Smooth muscle cell (in vitro differentiated cells): Measurements from ENCODE around the gene GAGE10. TPM values are rescaled to one million over a fixed set of nuclear protein-coding genes. Genes with fewer than 3 reads are reported as not detected.

ENCODE experiments used
- DNase-seq: peaks from one replicate; lab custom pipeline; 2025; ENCODE audit not compliant: unreplicated experiment; lab: John Stamatoyannopoulos, UW
- H2AFZ ChIP-seq: fragments of 200-600 bp; sonication (generic); 2 replicates; pipeline ENCODE4 v1.6.0; 2016; ENCODE audit warnings: antibody characterized with exemption, low read depth, mild to moderate bottlenecking
- H3F3A ChIP-seq: fragments of 200-600 bp; sonication (generic); 2 replicates; pipeline ENCODE4 v1.6.0; 2017; ENCODE audit warnings: antibody characterized with exemption, low read depth
- H3K27ac ChIP-seq: fragments of 200-600 bp; sonication (generic); 2 replicates; pipeline ENCODE4 v1.5.1; 2016; ENCODE audit warnings: low read depth, mild to moderate bottlenecking
- H3K27me3 ChIP-seq: fragments of 200-600 bp; sonication (generic); 2 replicates; pipeline ENCODE4 v1.6.1; 2016; ENCODE audit warnings: low read depth, mild to moderate bottlenecking
- H3K36me3 ChIP-seq: fragments of 200-600 bp; sonication (generic); 2 replicates; pipeline ENCODE4 v1.5.1; 2016; ENCODE audit warnings: low read depth
- H3K4me1 ChIP-seq: fragments of 200-600 bp; sonication (generic); 2 replicates; pipeline ENCODE4 v1.5.1; 2016; ENCODE audit warnings: low read depth
- H3K4me2 ChIP-seq: fragments of 200-600 bp; sonication (generic); 2 replicates; pipeline ENCODE4 v1.6.0; 2016; ENCODE audit warnings: mild to moderate bottlenecking
- H3K4me3 ChIP-seq: fragments of 200-600 bp; sonication (generic); 2 replicates; pipeline ENCODE4 v1.5.1; 2016; ENCODE audit warnings: mild to moderate bottlenecking
- H3K79me2 ChIP-seq: fragments of 200-600 bp; sonication (generic); 2 replicates; pipeline ENCODE4 v1.6.0; 2016; ENCODE audit warnings: low read depth, mild to moderate bottlenecking
- H3K9ac ChIP-seq: fragments of 200-600 bp; sonication (generic); 2 replicates; pipeline ENCODE4 v1.6.0; 2016; ENCODE audit warnings: low read depth
- H3K9me3 ChIP-seq: fragments of 200-600 bp; sonication (generic); replicated peaks from 2 replicates; pipeline ENCODE4 v1.5.1; 2016; ENCODE audit warnings: low read depth
- H4K20me1 ChIP-seq: fragments of 200-600 bp; sonication (generic); 2 replicates; pipeline ENCODE4 v1.6.0; 2016; ENCODE audit warnings: low read depth
- WGBS: methylation state at CpG from one replicate; pipeline ENCODE4 v1.1.7; 2016; ENCODE audit warnings: low lambda C conversion rate; 5-methylcytosine and 5-hydroxymethylcytosine counted together
- polyA plus RNA-seq: library from polyadenylated mRNA; unstranded; fragments of >200 nt; fragmentation: Nextera tagmentation; extraction: Ambion mirVana; gene quantifications from 2 replicates; pipeline ENCODE4 v1.2.1, GENCODE V29; 2016
- total RNA-seq: library from RNA; depleted of rRNA; stranded (reverse); fragments of >200 nt; gene quantifications from 2 replicates; pipeline ENCODE4 v1.2.3, GENCODE V29; 2014
- TF ChIP-seq, protein P1 (sequence below): fragments of 200-600 bp; sonication (generic); IDR thresholded peaks from 2 replicates; pipeline ENCODE4 v1.5.1; 2017; ENCODE audit warnings: borderline replicate concordance, mild to moderate bottlenecking, antibody characterized with exemption; ENCODE audit not compliant: insufficient read depth, poor library complexity, severe bottlenecking

The GAGE10 gene, protein sequence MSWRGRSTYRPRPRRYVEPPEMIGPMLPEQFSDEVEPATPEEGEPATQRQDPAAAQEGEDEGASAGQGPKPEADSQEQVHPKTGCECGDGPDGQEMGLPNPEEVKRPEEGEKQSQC
- total RNA-seq (not detected in 2 replicates), polyA plus RNA-seq (not detected in 2 replicates)

DNA sequence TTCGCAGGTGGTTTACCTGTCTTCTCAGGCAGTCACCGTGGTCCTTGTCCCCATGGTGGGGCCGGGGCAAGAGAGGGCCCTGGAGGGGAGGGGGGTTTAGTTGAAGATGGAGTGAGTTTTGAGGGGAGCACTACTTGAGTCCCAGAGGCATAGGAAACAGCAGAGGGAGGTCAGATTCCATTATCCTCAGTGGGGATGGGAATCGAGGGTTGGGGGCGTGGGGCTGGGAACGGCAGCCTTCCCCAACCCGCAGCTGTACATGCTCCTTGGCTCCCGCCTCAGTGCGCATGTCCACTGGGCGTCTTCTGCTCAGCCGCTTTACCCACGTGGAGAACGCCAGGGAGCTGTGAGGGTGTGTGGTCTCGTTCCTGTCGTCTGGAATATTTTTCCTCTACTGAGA, at the start of gene GAGE10:
GAGE10 (plus strand) TSS at position 301 of the 400 bp plus-strand sequence. CDS start 1,214 bp downstream, outside the sequence.
- no peaks in the 10 kb centered on the region for H3K27me3 ChIP-seq
- no peaks in the 10 kb centered on the region for H3F3A ChIP-seq
- TF ChIP-seq, protein P1, sequence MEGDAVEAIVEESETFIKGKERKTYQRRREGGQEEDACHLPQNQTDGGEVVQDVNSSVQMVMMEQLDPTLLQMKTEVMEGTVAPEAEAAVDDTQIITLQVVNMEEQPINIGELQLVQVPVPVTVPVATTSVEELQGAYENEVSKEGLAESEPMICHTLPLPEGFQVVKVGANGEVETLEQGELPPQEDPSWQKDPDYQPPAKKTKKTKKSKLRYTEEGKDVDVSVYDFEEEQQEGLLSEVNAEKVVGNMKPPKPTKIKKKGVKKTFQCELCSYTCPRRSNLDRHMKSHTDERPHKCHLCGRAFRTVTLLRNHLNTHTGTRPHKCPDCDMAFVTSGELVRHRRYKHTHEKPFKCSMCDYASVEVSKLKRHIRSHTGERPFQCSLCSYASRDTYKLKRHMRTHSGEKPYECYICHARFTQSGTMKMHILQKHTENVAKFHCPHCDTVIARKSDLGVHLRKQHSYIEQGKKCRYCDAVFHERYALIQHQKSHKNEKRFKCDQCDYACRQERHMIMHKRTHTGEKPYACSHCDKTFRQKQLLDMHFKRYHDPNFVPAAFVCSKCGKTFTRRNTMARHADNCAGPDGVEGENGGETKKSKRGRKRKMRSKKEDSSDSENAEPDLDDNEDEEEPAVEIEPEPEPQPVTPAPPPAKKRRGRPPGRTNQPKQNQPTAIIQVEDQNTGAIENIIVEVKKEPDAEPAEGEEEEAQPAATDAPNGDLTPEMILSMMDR = no peak
- H3K9me3 ChIP-seq = no peaks in the 10 kb centered on the region
- H3K27ac ChIP-seq = no peak within 1 kb of the TSS
- no peaks in the 10 kb centered on the region for H3K36me3 ChIP-seq
- no peak within 1 kb of the TSS for H3K4me3 ChIP-seq
- H4K20me1 ChIP-seq = no peaks in the 10 kb centered on the region
- no peaks in the 10 kb centered on the region for H3K4me1 ChIP-seq
- no peak within 1 kb of the TSS for H2AFZ ChIP-seq
- H3K79me2 ChIP-seq = no peaks in the 10 kb centered on the region
- no peak within 1 kb of the TSS for H3K9ac ChIP-seq
- no peak within 1 kb of the TSS for H3K4me2 ChIP-seq
- DNase-seq = no peak
- 78% methylated on average over 11 of the region's 15 CpGs for WGBS

DNA sequence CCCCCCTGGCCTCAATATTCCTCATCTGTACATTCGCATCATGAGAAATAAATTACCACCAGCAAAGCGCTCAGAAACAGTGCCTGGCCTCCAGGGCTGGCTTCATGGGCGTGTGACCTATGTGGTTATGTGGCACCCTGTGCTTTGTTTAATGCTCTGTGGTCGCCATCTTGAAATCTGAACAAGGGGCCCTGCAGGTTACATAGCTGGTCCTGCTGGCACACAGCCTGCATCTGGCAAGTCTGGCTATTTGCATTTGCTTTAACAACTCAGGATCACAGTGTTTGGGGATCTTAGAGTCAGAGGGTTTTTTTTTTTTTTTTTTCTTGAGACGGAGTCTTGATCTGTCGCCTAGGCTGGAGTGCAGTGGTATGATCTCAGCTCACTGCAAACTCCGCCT, 48.8 kb upstream of the GAGE10 start:
- no peaks in the 10 kb centered on the region for H3K4me1 ChIP-seq
- no peak overlapping the region for H3K4me3 ChIP-seq
- no peaks in the 10 kb centered on the region for H3K36me3 ChIP-seq
- H3K79me2 ChIP-seq = no peaks in the 10 kb centered on the region
- H3K9ac ChIP-seq = no peak overlapping the region
- no peaks in the 10 kb centered on the region for H3K9me3 ChIP-seq
- H3K27ac ChIP-seq = no peak overlapping the region
- no peaks in the 10 kb centered on the region for H4K20me1 ChIP-seq
- no peaks in the 10 kb centered on the region for H3K27me3 ChIP-seq
- no peak overlapping the region for H2AFZ ChIP-seq
- H3K4me2 ChIP-seq = no peak overlapping the region
- no peak for DNase-seq
- WGBS = 88% methylated on average over 7 of the region's 7 CpGs
- no peaks in the 10 kb centered on the region for H3F3A ChIP-seq
- TF ChIP-seq, protein P1 = no peak

DNA sequence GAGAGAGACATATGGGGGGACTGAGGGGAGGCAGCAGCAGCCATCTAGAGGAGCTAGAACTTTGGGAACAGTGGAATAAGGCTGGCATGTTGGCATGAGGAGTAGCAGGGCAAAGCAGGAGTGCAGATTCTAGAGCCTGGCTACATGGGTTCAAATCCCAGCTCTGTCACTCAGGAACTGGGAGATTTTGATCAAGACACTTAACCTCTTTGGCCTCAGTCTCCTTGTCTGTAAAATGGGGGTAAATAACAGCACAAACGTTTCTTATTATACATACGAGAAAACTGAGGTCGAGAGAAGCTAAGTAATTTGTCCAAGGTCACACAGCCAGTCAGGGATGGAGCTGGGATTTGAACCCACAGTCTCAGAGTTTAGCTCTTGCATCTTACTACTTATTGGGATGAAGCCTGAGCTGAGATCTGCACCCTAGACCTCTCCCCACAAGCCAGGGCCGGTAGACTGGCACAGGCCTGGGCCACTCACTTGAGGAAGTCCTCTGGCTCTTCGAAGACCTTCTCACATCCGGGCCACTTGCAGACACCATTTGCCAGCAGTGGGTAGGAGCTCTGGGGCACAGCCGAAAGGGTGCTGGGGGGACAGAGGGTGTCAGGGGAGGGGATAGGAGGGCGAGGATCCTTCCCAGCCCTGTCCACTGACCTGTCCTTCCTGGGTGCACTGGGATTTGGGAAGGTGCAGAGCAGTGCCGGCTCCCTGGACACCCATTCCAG, 47.0 kb upstream of the GAGE10 start:
- Histone ChIP-seq H3K27ac (no peak overlapping the region), H3F3A (no peaks in the 10 kb centered on the region), H3K4me2 (no peak overlapping the region), H3K36me3 (no peaks in the 10 kb centered on the region), H4K20me1 (no peaks in the 10 kb centered on the region), H3K79me2 (no peaks in the 10 kb centered on the region), H3K4me1 (no peaks in the 10 kb centered on the region), H3K4me3 (no peak overlapping the region), H3K9ac (no peak overlapping the region), H3K9me3 (no peaks in the 10 kb centered on the region), H3K27me3 (no peaks in the 10 kb centered on the region), H2AFZ (no peak overlapping the region)
- DNase-seq = no peak
- TF ChIP-seq, protein P1 = no peak
- 76% methylated on average over 9 of the region's 9 CpGs for WGBS
